ENCODE data around the gene RPS6KA5. TPM values are rescaled to one million over a fixed set of nuclear protein-coding genes. Genes with fewer than 3 reads are reported as not detected.

Gene RPS6KA5
- total RNA-seq, 3 donors from 2014 or later = 4.8 to 19.2 (median 11.8) TPM

GRCh38 chr14:91065266-91065665 lies 4.8 kb upstream of the RPS6KA5 start:
- intact Hi-C loops (cut with DNase I; ENCODE audit: low total_unique reads) = no loop called here

GRCh38 chr14:91063119-91063518 lies 2.7 kb upstream of the RPS6KA5 start:
- Histone ChIP-seq H3K27ac (peak overlapping the region; percentile 21 to 69), H3K9me3 (no peaks in the 10 kb centered on the region), H3K4me3 (no peak overlapping the region), H3K36me3 (no peaks in the 10 kb centered on the region), H3K4me1 (peaks cover 2 to 3% of the 10 kb centered on the region in 2 donors), H3K27me3 (no peaks in the 10 kb centered on the region)
- no peak for TF ChIP-seq POLR2AphosphoS5 (IDR thresholded peaks at IDR 0.05)
- intact Hi-C loops (cut with DNase I; ENCODE audit: low total_unique reads) = no loop called here
- DNase-seq (ENCODE audit: low spot score in 2 of 2) = no peak

More at GRCh38 chr14:91065266-91065665, 4.8 kb upstream of the RPS6KA5 start:
- Histone ChIP-seq H3K9me3 (no peaks in the 10 kb centered on the region), H3K27ac (peak overlapping the region; percentile 66 to 77), H3K27me3 (no peaks in the 10 kb centered on the region), H3K4me3 (no peak overlapping the region), H3K36me3 (no peaks in the 10 kb centered on the region), H3K4me1 (peaks cover 3 to 12% of the 10 kb centered on the region in 2 donors)
- peak in 1 of 2 donors; percentile 60 for DNase-seq (ENCODE audit: low spot score in 2 of 2)
- TF ChIP-seq POLR2AphosphoS5 (IDR thresholded peaks at IDR 0.05) = no peak
- TF ChIP-seq POLR2A (IDR thresholded peaks at IDR 0.05) = no peak
- TF ChIP-seq CTCF (IDR thresholded peaks at IDR 0.05) = no peak

DNA sequence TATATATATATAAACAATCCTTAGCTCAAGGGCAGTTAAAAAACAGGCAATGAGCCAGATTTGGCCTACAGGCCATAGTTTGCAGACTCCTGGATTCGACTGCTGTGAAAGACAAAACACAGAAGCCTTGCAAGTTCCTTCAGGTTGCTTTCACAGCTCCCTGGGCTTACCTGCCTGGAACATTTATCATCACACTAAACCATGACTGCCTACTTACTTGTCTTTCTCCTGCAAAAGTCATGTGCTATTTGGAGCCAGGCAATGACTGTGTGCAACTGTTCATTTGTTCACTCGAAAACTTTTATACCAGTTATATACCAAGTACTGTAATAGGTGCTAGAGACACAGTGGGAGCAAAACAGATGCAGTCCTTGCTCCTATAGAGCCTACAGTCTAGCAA lies 2.2 kb upstream of the RPS6KA5 start:
- Histone ChIP-seq H3K4me3 (no peak overlapping the region), H3K27me3 (no peaks in the 10 kb centered on the region), H3K4me1 (peaks cover 0 to 3% of the 10 kb centered on the region in 2 donors), H3K9me3 (no peaks in the 10 kb centered on the region), H3K27ac (peak overlapping the region in 1 of 2 donors; percentile 69), H3K36me3 (no peaks in the 10 kb centered on the region)
- no peak for DNase-seq (ENCODE audit: low spot score in 2 of 2)
- intact Hi-C loops (cut with DNase I; ENCODE audit: low total_unique reads) = no loop called here
- TF ChIP-seq POLR2A (IDR thresholded peaks at IDR 0.05) = no peak
- no peak for TF ChIP-seq POLR2AphosphoS5 (IDR thresholded peaks at IDR 0.05)
- TF ChIP-seq CTCF (IDR thresholded peaks at IDR 0.05) = no peak

- Histone ChIP-seq H3K36me3 (no peaks in the 10 kb centered on the region), H3K4me3 (peak overlapping the region; percentile 33 to 96 (median 78)), H3K27me3 (no peaks in the 10 kb centered on the region), H3K4me1 (peaks cover 0 to 3% of the 10 kb centered on the region in 2 donors), H3K27ac (peak overlapping the region; percentile 97 to 98), H3K9me3 (no peaks in the 10 kb centered on the region)
- DNase-seq (ENCODE audit: low spot score in 2 of 2) = no peak
- no peak for TF ChIP-seq POLR2A (IDR thresholded peaks at IDR 0.05)
- TF ChIP-seq POLR2AphosphoS5 (IDR thresholded peaks at IDR 0.05) = peak; percentile 35 to 70 (median 53)
- TF ChIP-seq CTCF (IDR thresholded peaks at IDR 0.05) = no peak
- intact Hi-C loops (cut with DNase I; ENCODE audit: low total_unique reads) = no loop called here
Observed at GRCh38 chr14:91061056-91061887, 831 bp upstream of the RPS6KA5 start.

- no peaks in the 10 kb centered on the region for H3K36me3 ChIP-seq
- H3K4me1 ChIP-seq = no peaks in the 10 kb centered on the region
- H3K9me3 ChIP-seq = no peaks in the 10 kb centered on the region
- H3K27ac ChIP-seq = peak overlapping the region; percentile 97 to 98
- intact Hi-C loops (cut with DNase I; ENCODE audit: low total_unique reads) = no loop called here
- DNase-seq (ENCODE audit: low spot score in 2 of 2) = peak; percentile 58 to 60
- H3K4me3 ChIP-seq = peak overlapping the region; percentile 78 to 96 (median 90)
- TF ChIP-seq POLR2AphosphoS5 (IDR thresholded peaks at IDR 0.05) = peak in 2 of 3 donors; percentile 8 to 9
- TF ChIP-seq CTCF (IDR thresholded peaks at IDR 0.05) = no peak
- no peaks in the 10 kb centered on the region for H3K27me3 ChIP-seq
Observed at GRCh38 chr14:91059576-91060350, 678 bp downstream of the RPS6KA5 start.

All from breast epithelium (tissue), 4 donors.